Activated CD8-positive, alpha-beta memory T cell treated with anti-CD3 and anti-CD28 coated beads, Interleukin-2, amount 50 U/mL, for 24 hours (primary cell): ENCODE measurements around the gene HTRA2.

ENCODE experiments used
- DNase-seq: peaks from one replicate; pipeline ENCODE4 v3.0.0-alpha.2; 2020; ENCODE audit errors: extremely low read depth

The HTRA2 gene

DNA sequence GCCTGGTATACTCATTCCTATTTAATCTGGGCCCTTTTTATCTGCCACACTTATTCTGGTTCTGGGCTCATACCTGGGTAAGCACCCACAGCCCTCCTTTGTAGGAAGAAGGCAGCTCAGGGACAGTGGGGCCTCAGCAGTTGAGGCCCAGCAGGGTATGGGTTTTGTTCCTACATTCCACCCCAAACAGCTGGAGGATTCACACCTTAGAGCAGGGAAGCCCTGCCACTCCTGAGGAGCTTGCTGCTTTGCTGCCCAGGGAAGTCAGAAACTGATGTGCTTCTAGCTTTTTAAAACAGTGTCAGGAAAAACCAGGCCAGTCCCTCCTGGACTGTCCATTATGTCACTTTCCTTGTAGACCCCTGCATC is 29.2 kb upstream of the HTRA2 start:
- no peak for DNase-seq

DNA sequence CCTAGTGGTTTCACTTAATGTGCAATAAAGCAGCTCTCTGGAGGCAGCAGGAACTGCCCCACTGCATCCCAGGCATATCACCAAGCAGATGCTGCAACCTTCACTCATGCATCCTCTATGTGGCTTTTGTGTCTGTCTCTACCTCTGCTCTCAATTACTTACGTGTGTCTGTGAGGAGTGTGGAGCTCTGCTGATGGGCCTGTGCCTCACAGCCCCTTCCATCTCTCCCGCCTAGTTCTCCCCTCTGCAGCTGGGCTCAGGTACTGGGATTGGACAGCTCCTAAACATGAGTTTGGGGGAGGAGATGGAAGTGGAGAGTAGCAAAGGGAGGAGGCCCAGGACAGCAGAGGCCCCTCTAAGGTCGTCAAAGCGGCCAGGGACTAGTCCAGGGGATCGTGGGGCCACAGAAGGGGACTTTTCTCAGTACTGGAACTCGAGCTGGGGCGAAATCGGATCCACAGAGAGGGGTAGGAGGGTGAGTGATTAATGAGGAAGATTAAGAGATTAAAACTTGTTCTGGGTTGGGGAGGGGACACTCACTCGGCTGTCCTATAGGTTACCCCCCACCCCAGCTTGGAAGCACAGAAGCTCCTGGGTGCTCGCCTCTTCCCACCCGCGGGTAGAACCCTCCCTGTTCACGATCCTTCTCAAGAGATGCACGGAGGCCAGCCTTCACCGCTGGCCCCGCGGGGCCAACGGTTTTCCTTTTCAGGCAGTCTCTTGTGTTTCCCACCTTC is 28.2 kb upstream of the HTRA2 start:
- DNase-seq = no peak

DNA sequence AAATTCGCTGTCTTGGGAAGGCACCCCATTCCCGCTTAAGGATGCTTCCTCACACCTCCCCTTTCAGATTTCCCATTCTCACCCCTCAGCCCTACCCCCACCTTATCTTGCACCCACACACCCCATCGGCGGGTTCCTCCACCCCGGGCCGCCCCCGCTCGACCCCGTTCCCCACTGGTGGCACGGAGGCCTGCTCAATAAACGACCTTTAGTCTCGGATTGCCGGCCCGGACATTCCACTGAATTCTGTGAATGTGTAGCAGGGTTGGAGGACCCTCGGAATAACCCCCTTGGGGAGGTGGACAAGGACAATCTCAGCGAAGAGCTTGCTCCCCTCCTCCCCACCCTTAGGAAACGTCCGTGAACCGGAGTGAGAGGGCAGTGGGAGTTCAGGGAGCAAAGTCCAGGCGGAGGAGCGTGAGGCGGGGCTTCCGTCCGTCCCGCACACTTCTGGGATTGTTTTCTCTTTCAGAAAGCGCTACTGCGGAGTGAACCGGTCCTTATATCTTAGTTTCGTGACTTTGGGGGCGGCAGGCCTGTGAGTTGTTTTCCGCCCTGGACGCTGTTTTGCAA is 27.5 kb upstream of the HTRA2 start:
- DNase-seq = no peak

GRCh38 chr2:74502720-74503505 is 26.8 kb upstream of the HTRA2 start:
- no peak for DNase-seq

GRCh38 chr2:74503506-74504475 is 25.9 kb upstream of the HTRA2 start:
- no peak for DNase-seq

- no peak for DNase-seq
Measured at GRCh38 chr2:74504591-74504990, 25.1 kb upstream of the HTRA2 start.

DNA sequence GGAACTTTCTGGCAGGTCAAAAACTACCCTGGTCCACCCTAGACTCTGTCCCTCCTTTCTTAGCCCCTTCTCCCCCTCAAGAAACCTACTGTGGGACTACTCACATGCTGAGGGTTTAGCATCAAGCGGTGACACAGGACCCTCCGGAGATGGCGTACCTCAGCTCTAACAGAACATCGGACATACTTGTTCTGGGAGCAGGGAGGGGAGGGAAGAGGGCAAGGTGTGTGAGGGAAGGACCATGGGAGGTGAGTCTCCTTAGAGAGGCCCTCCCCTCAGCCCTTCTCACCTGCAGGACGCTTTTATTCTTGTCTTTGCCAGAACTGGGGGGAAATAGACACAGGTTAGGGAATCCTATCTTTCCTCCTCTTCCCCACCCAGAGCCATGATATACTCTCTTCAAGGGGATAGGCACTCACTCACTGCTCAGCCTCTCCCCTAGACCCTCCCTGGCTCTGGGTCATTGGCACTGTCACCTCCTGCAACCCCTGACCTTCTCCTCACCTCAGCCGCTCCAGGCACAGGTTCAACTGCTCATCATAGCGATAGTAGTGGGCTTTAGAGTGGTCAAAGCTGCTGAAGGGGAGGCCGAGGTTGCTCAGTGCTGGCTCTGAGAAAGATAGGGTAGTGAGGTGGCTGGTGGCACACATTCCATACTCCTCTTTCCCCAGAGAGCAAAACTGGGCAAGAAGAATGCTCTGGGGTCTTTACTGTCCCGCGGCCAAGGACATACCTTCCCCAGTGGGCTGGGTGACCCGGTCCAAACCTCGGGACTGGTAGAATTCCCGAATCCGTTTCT is 24.1 kb upstream of the HTRA2 start:
- no peak for DNase-seq

DNA sequence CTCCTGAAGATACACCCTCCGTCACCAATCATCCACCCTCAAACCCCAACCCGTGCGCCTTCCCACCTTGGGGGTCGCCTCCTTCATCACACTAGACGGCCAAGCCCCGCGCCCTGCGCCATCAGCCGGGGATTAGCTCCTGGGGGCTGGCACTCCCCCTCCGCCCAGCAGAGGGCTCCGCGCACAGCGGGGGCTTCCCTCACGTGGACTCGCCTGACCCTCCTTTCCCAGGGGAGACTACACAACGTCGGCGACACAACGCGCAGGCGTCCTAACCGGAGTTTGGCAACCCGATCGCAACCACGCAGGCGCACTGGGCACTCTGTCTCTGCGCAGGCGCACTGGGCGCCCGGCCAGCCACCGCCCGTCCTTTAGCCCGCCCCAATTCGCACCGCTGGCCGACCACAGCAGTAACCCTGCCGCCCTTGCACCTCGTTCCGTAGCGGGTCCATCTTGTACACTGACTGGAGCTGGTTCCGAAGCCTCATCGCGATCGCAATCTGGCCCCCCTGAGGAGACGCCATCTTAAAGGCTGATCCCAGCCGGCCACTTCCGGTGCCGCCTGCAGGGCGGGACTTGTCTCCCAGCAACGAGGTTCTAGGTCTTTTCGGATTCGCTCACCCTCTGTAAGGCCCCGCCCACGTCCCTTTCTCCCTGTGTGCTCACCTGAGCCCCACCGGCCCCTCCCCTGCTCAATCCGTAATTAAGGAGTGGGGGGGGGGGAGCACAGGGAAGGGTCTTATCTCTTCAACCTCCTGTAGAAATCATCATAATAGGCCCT is 22.4 kb upstream of the HTRA2 start, which contains the start of gene PCGF1:
PCGF1 (minus strand) TSS at position 551 of the 781 bp plus-strand sequence; CDS start at position 524, 27 bp downstream.
- peak; percentile 94 for DNase-seq

DNA sequence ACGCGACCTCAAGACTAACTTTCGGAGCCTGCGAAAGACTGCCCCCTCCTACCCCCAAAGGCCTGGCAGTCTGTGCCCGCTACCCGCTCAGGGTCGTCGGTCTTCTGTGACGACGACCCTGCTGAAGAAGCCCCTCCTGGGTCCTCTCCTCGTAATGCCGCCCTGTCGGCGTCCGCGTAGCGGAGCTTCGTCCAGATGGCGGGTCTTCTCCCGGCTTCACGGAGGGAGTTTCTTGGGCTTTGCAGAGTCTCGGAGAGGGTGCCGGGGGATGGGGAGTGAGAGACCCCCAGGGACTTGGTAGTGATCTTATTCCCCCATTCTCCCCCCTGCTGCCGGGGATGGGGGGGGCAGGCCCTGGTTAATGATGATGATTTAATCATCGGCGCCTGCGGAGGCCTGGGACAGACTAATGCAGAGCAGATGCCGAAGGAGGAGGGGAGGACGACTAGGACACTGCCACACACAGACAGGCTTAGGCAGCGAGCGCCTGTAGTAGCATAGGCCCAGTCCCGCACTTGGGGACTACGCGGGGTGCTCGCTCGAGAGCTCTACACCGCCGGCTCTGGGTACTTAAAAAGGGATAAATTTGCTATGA is 21.7 kb upstream of the HTRA2 start:
- DNase-seq = no peak

GRCh38 chr2:74510272-74510671 is 19.5 kb upstream of the HTRA2 start:
- DNase-seq = no peak

DNA sequence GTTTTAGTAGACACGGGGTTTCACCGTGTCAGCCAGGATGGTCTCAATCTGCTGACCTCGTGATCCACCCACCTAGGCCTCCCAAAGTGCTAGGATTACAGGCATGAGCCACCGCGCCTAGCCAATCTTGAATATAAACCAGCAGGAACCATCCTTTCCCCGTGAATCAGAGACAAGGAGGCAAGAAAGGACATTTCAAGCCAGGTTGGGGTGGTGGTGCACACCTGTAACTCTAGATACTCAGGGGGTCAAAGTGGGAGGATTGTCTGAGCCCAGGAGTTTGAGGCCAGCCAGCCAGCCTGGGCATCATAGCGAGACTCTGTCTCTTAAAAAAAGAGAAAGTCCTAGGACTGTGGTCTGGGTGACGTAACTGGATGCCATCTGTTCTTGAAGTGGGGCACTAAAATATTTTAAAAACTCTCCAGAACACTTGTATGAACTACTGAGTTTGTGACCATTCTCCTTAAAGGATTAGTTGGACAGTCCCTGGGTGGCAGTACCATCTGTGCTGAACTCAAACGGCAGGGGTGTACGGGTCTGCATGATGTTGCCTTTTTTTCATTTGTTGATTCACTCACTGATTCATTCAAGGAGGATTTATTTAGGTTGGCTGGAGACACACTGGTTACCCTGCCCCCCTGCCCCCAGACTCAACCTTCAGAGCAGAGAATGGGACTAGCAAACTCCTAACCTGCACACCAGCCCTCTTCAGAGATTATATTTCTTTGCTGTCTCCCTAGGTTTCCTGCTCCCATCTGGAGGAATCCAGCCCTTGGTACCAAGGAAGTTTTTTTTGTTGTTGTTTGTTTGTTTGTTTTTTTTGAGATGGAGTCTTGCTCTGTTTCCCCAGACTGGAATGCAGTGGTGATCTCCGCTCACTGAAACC is 18.4 kb upstream of the HTRA2 start:
- DNase-seq = no peak

- no peak for DNase-seq
Measured at GRCh38 chr2:74512744-74513604, 16.8 kb upstream of the HTRA2 start.

DNA sequence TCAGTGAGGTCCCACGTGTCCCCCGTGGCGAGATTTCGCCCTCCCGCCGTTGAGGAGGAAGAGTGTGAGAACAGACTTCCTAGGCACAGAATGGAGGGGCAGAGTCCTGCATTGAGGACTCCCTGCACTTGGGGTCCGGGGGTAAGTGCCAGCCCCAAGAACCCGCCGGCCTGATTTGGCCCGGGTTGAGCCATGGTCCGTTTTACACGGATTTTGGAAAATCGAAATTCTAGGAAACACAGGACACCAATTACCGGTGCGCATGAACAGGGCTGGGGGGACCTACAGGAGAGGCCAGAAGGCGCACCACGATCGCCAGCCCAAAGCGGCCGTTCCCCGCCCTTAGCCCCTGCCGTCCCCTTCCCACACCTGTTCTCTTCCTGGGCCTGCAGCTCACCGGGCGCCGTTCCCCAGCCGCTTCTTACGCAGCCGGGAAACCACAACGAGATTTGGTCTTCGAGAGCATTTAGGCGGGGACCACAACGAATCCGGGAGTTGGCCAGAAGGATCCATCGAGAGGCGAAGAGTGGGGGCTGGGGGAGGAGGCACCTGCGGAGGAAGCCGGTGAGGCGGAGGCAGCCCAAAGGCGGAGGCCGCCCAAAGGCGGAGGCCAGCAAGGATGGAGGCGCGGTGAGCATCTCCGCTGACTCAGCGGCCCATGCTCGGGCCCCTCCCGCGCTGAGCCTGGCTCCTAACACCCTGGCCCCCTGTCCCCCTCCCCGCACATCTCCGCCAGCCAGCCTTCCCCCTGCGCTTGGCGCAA is 15.9 kb upstream of the HTRA2 start:
- no peak for DNase-seq

DNA sequence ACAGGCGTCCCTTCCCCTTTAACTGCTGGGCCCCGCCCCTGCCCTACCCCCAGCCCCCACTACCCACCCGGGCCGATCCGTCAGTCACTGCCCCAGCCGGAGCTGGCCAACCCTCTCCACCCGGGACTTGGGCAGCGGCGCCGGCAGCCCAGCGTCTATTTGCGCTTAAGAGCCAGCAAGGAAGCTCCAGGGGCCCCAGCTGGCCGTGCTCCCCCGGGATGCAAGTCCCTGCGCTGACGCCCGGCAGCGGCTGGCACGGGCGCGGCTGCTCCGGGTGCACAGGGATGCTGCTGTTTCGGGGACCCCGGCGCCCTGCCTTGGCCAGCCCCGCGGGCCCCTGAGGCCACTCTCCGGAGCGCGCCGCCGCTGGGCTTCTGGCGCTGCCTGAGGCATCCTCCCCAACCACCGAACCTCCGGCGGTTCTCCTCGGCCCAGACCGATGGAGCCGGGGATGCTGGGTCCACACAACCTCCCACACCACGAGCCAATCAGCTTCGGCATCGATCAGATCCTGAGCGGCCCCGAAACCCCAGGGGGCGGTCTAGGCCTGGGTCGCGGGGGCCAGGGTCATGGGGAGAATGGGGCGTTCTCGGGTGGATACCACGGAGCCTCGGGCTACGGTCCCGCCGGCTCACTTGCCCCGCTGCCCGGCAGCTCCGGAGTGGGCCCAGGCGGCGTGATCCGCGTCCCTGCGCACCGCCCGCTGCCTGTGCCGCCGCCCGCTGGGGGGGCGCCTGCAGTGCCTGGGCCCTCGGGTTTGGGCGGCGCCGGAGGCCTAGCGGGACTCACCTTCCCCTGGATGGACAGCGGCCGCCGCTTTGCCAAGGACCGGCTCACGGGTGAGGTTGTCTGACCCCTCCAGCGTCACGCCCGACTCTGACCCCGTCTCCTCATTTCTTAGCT is 15.1 kb upstream of the HTRA2 start, which contains the start of gene TLX2:
TLX2 (plus strand) TSS at position 83 of the 903 bp plus-strand sequence; CDS start at position 440, 357 bp downstream.
- no peak for DNase-seq

DNA sequence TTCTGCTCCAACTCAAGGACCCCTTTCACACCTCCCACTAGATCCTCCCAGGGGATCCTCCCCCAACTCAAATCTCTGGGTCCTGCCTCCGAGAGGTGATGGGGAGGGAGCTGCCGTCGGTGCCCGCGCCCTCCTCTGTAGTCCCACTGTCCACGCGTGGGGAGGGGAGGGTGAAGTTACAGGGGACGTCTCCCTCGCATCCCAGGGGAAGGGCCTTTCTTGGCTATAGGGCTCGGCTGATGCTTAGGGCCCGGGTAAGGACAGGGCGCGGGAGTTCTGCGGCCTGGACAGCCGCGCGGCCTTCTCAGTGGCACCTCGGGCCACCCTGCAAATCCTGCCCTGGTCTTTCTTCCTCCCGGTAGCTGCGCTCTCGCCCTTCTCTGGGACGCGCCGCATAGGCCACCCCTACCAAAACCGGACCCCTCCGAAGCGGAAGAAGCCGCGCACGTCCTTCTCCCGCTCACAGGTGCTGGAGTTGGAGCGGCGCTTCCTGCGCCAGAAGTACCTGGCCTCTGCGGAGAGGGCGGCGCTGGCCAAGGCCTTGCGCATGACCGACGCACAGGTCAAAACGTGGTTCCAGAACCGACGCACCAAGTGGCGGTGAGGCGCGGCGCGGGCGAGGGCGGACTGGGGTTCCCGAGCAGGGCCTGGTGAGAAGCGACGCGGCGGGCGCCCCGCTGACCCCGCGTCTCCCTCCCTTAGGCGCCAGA is 14.3 kb upstream of the HTRA2 start:
- no peak for DNase-seq
